Prostate gland (tissue), 2 donors: ENCODE measurements around the gene TMA7.
"Not testable (repeated sequence)": the region's sequence is repeated elsewhere in the genome, so short reads cannot be mapped to it uniquely, and the experiment has no call there.

Source experiments
- POLR2A ChIP-seq: fragments of 450-650 bp; IDR thresholded peaks from one replicate; pipeline ENCODE4 v1.6.1; 2016; ENCODE audit warnings: antibody characterized with exemption, mild to moderate bottlenecking
- POLR2AphosphoS5 ChIP-seq: sonication (generic); formaldehyde crosslinking; IDR thresholded peaks from one replicate; pipeline ENCODE4 v1.6.1; 2017; ENCODE audit warnings: antibody characterized with exemption
- TF ChIP-seq, protein P1 (sequence below), 4 experiments: fragments of 200-600 bp in 2 of 4; fragments of 450-650 bp in 2 of 4; sonication (generic) in 2 of 4; IDR thresholded peaks; 1 replicate in 3 of 4; 2 replicates in 1 of 4; pipeline ENCODE4 v1.5.1; 2016 to 2019; ENCODE audit warnings: antibody characterized with exemption in 4 of 4, mild to moderate bottlenecking in 2 of 4, moderate library complexity in 2 of 4

DNA sequence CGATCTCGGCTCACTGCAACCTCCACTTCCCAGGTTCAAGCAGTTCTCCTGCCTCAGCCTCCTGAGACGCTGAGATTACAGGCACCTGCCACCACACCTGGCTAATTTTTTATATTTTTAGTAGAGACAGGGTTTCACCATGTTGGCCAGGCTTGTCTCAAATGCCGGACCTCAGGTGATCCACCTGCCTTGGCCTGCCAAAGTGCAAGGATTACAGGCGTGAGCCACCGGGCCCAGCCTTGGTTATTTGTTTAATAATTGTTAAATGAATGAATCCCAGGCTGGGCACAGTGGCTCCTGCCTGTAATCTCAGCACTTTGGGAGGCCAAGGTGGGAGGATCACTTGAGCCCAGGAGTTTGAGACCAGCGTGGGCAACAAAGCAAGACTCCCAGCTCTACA is 21.7 kb downstream of the TMA7 start:
- TF ChIP-seq, protein P1, sequence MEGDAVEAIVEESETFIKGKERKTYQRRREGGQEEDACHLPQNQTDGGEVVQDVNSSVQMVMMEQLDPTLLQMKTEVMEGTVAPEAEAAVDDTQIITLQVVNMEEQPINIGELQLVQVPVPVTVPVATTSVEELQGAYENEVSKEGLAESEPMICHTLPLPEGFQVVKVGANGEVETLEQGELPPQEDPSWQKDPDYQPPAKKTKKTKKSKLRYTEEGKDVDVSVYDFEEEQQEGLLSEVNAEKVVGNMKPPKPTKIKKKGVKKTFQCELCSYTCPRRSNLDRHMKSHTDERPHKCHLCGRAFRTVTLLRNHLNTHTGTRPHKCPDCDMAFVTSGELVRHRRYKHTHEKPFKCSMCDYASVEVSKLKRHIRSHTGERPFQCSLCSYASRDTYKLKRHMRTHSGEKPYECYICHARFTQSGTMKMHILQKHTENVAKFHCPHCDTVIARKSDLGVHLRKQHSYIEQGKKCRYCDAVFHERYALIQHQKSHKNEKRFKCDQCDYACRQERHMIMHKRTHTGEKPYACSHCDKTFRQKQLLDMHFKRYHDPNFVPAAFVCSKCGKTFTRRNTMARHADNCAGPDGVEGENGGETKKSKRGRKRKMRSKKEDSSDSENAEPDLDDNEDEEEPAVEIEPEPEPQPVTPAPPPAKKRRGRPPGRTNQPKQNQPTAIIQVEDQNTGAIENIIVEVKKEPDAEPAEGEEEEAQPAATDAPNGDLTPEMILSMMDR (IDR thresholded peaks at IDR 0.05): not testable (repeated sequence)
- not testable (repeated sequence) for TF ChIP-seq POLR2AphosphoS5, POLR2A
